ENCODE measurements around the gene JAK2. TPM values are rescaled to one million over a fixed set of nuclear protein-coding genes. Genes with fewer than 3 reads are reported as not detected.
A peak's percentile ranks its signal among the peaks of the same experiment; 100 is the strongest.

Gene JAK2
- polyA plus RNA-seq, 3 donors = 11.9 to 14.6 (median 13.4) TPM

GRCh38 chr9:4970970-4971641, 14.0 kb upstream of the JAK2 start:
- no peak for DNase-seq (ENCODE audit: extremely low read depth in 1 of 11, low read depth in 9 of 11, low spot score in 4 of 11)

- no peak for DNase-seq (ENCODE audit: extremely low read depth in 1 of 11, low read depth in 9 of 11, low spot score in 4 of 11)
These were observed 11.8 kb upstream of the JAK2 start for GRCh38 chr9:4973246-4973645.

DNA sequence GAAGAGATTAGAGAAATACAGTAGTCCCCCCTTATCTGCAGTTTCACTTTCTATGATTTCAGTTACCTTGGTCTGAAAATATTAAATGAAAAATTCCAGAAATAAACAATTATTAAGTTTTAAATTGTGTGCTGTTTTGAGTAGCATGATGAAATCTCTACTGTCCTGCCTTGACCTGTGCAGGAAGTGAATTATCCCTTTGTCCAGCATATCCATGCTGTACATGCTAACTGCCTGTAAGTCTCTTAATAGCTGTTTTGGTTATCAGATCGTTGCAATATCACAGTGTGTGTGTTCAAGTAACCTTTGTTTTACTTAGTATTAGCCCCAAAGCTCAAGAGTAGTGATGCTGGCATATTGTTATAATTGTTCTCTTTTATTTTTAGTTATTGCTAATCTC, 11.2 kb upstream of the JAK2 start:
- no peak for DNase-seq (ENCODE audit: extremely low read depth in 1 of 11, low read depth in 9 of 11, low spot score in 4 of 11)

DNA sequence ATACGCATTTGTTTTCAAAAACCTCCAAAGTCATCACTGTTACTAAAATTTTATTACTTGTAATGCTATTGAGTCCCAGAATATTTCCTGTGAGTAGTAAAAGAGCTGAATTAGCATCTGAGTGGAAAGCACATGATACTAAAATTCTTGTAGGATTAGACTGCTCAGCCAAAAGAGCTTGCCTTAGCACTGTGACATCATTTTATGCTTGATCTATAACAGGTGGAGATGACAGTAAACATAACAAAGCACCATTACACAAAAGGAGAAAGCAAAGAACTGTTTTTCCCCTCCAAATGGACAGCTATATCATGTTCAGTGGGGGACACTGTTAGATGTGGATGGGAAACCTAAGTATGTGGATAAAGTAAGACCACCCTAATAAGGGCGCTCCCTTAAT, 5.8 kb upstream of the JAK2 start:
- peak in 6 of 11 donors; percentile 42 to 58 (median 53) for DNase-seq (ENCODE audit: extremely low read depth in 1 of 11, low read depth in 9 of 11, low spot score in 4 of 11)

DNA sequence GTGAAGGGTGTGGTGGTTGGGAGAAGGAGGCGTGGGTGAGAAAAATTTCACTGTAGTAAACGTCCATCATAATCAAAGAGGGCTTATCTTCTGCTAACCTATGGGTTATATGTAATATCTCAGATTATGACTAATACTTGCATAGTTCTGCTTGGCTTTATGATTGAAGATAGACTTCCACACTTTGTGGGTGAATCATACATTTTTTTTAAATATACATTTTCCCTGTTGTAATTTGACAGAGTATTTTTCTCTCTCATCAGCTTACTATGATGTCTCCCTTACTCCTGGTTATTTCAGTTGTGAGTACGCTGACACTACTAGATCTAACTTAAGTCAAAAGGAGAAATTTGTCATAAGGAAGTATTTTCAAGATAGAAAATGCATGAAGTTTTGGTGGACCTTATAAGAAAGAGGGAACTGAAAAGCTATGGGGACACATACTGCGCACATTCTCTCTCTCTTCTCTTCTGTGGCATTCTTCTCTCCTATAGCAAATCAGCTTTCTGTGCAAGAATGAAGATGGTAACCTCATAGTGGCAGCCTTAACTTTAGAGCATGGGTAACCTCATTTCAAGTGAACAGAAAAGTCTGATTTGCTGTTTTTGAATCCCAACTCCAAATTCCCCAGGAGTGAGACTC, 4.9 kb upstream of the JAK2 start:
- no peak for DNase-seq (ENCODE audit: extremely low read depth in 1 of 11, low read depth in 9 of 11, low spot score in 4 of 11)

GRCh38 chr9:4982721-4983482, 2.2 kb upstream of the JAK2 start:
- DNase-seq (ENCODE audit: extremely low read depth in 1 of 11, low read depth in 9 of 11, low spot score in 4 of 11) = no peak

- DNase-seq (ENCODE audit: extremely low read depth in 1 of 11, low read depth in 9 of 11, low spot score in 4 of 11) = no peak
These were observed 1.4 kb upstream of the JAK2 start for GRCh38 chr9:4983601-4984165.

GRCh38 chr9:4984171-4984620, 876 bp upstream of the JAK2 start:
- peak in 4 of 11 donors; percentile 30 to 62 (median 36) for DNase-seq (ENCODE audit: extremely low read depth in 1 of 11, low read depth in 9 of 11, low spot score in 4 of 11)

DNA sequence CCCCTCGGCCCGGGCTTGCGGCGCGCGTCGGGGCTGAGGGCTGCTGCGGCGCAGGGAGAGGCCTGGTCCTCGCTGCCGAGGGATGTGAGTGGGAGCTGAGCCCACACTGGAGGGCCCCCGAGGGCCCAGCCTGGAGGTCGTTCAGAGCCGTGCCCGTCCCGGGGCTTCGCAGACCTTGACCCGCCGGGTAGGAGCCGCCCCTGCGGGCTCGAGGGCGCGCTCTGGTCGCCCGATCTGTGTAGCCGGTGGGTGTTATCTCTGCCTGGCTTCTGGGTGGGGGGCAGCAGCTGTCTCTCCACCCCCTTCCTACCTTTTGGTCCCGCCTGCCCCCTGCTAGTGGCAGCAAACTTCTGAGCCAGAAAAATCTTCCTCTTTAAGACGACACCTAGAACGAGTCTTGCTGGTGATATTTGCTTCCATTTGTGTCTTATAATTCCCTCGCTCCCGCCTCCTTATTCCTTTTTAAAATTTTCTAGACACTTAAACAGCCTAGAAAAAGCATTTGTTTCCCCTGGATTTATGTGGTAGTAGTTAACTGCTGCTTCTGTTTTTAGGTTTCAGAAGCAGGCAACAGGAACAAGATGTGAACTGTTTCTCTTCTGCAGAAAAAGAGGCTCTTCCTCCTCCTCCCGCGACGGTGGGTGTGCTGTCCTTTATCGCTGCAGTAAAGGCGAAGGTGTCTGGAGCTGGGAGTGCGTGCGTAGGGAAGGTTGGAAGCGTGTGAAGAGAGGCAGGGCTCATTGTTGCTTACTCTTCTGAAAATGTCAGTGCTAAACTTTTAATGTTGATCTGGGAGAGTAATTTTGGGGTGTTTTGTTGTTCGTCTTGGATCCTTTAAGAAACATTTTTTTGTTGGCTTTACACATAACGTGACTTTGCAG, 554 bp downstream of the JAK2 start:
- DNase-seq (ENCODE audit: extremely low read depth in 1 of 11, low read depth in 9 of 11, low spot score in 4 of 11) = peak in 6 of 11 donors; percentile 24 to 53 (median 34)

DNA sequence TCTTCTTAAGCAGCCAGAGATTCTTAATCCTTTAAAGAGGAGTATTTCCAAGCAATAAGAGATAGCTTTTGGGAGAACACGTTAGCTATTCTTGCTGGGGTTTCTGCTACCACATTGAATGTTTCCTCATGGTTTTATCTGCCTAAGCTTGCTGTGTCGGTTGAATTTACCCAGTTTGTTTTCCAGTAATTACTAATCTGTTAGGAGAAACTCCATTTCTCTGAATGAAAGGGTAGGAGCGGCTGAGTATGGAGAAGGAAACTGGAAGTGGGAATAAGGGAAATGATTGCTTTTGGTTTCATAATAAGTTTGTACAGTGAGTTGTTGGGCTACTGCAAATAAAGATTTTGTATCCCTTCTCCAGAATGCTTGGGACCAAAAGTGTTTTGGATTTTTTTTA, 1.2 kb downstream of the JAK2 start:
- no peak for DNase-seq (ENCODE audit: extremely low read depth in 1 of 11, low read depth in 9 of 11, low spot score in 4 of 11)

DNA sequence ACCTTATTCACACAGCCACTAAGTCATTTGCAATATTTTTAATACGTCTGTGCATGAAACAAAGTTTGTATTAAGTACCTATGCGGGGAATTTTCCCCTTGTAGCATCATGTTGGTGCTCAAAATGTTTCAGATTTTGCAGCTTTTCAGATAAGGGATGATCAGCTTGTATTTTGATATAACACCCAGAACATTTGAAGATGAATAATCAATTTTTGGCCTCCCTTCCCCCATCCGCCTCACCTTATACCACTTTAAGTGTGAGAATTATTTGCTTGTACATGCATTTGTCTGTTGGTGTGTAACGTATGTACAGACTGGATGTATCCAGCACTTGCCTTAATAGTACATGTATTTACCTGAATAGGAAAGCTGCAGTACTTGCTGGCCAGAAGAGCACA, 1.7 kb downstream of the JAK2 start:
- no peak for DNase-seq (ENCODE audit: extremely low read depth in 1 of 11, low read depth in 9 of 11, low spot score in 4 of 11)

- DNase-seq (ENCODE audit: extremely low read depth in 1 of 11, low read depth in 9 of 11, low spot score in 4 of 11) = peak in 9 of 11 donors; percentile 42 to 62 (median 54)
These were observed 2.9 kb downstream of the JAK2 start for GRCh38 chr9:4987961-4988421.

GRCh38 chr9:4992872-4993271, 7.8 kb downstream of the JAK2 start:
- no peak for DNase-seq (ENCODE audit: extremely low read depth in 1 of 11, low read depth in 9 of 11, low spot score in 4 of 11)

GRCh38 chr9:4994166-4994890, 9.3 kb downstream of the JAK2 start:
- DNase-seq (ENCODE audit: extremely low read depth in 1 of 11, low read depth in 9 of 11, low spot score in 4 of 11) = no peak

- DNase-seq (ENCODE audit: extremely low read depth in 1 of 11, low read depth in 9 of 11, low spot score in 4 of 11) = no peak
These were observed 12.1 kb downstream of the JAK2 start for GRCh38 chr9:4997196-4997595.

DNA sequence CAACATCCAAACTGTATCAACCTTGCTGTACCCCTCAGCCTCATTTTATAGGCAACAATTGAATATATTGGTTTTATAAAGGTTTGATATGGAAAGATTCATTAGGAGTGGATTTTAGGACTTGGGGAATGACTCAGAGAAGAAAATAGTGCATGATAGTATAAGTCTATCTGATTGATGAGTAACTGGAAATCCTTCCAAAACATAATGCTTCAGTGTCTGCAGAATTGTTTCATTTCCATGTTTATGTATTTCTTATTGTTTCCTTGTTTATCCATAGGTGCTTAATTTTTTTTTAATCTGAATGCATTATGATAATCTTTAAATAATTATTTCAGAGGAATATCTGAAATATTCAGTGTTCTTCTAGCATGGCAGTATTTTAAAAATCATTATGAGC, 12.6 kb downstream of the JAK2 start:
- DNase-seq (ENCODE audit: extremely low read depth in 1 of 11, low read depth in 9 of 11, low spot score in 4 of 11) = no peak

- no peak for DNase-seq (ENCODE audit: extremely low read depth in 1 of 11, low read depth in 9 of 11, low spot score in 4 of 11)
These were observed 17.7 kb downstream of the JAK2 start for GRCh38 chr9:5002811-5003210.

- DNase-seq (ENCODE audit: extremely low read depth in 1 of 11, low read depth in 9 of 11, low spot score in 4 of 11) = no peak
These were observed 19.4 kb downstream of the JAK2 start for GRCh38 chr9:5004481-5004880.

All from renal cortex interstitium (tissue), 11 donors.